IMR-90 (cell line): Measurements from ENCODE around the gene KCNQ1. TPM values are rescaled to one million over a fixed set of nuclear protein-coding genes. Genes with fewer than 3 reads are reported as not detected.

Experiments used
- ATAC-seq: fragments of 200-7000 bp; cut with Tn5 transposase; 2 replicates; pipeline ENCODE4 v1.9.1; 2020; ENCODE audit warnings: low read depth, mild to moderate bottlenecking, moderate library complexity
- BruUV-seq: library from RNA; stranded (reverse); fragments of 400-500 nt; replicated peaks from 2 replicates; lab custom pipeline; 2021; lab: Mats Ljungman, UMichigan
- CTCF ChIA-PET: fragments of 300-600 bp; formaldehyde crosslinking; extraction: SDS; loops from one replicate; lab custom pipeline; 2021; ENCODE audit warnings: antibody characterized with exemption; lab: Yijun Ruan, JAX
- POLR2A ChIA-PET: fragments of 300-600 bp; sonication (Branson Sonifier 250); formaldehyde crosslinking; loops from one replicate; lab custom pipeline; 2022; ENCODE audit warnings: antibody characterized with exemption; ENCODE audit not compliant: unreplicated experiment; lab: Charles Lee
- DNase-seq: peaks from one replicate; pipeline ENCODE4 v3.0.0; 2013
- H2AFZ ChIP-seq: replicated peaks from 2 replicates; pipeline ENCODE3; 2013; ENCODE audit warnings: low read length, mild to moderate bottlenecking; ENCODE audit not compliant: poor library complexity
- H2AK5ac ChIP-seq: 2 replicates; pipeline ENCODE4 v1.6.1; 2013; ENCODE audit warnings: low read depth, low read length, inconsistent platforms
- H2AK9ac ChIP-seq: replicated peaks from 2 replicates; pipeline ENCODE3; 2013; ENCODE audit warnings: mild to moderate bottlenecking, low read depth, low read length, moderate library complexity; ENCODE audit not compliant: poor library complexity
- H2BK120ac ChIP-seq: 2 replicates; pipeline ENCODE4 v1.6.1; 2013; ENCODE audit warnings: low read depth, low read length, inconsistent platforms
- H2BK15ac ChIP-seq: 3 replicates; pipeline ENCODE4 v1.6.1; 2013; ENCODE audit warnings: low read depth, low read length, inconsistent platforms
- H2BK20ac ChIP-seq: 2 replicates; pipeline ENCODE4 v1.6.1; 2013; ENCODE audit warnings: low read depth, mild to moderate bottlenecking, inconsistent platforms, low read length, moderate library complexity
- H2BK5ac ChIP-seq: 2 replicates; pipeline ENCODE4 v1.6.1; 2013; ENCODE audit warnings: mild to moderate bottlenecking, low read depth, low read length, inconsistent platforms; ENCODE audit not compliant: poor library complexity, severe bottlenecking
- H3K14ac ChIP-seq: replicated peaks from 2 replicates; pipeline ENCODE4 v1.6.1; 2013; ENCODE audit warnings: low read depth, low read length, inconsistent platforms
- H3K18ac ChIP-seq: 2 replicates; pipeline ENCODE4 v1.6.1; 2013; ENCODE audit warnings: low read depth, low read length, control low read depth
- H3K23ac ChIP-seq: 2 replicates; pipeline ENCODE4 v1.6.1; 2013; ENCODE audit warnings: low read depth, low read length, inconsistent platforms
- H3K27ac ChIP-seq: 2 replicates; pipeline ENCODE4 v1.5.1; 2013; ENCODE audit warnings: mild to moderate bottlenecking, control low read depth, low read length; ENCODE audit not compliant: insufficient read depth
- H3K27me3 ChIP-seq: 2 replicates; pipeline ENCODE4 v1.6.1; 2013; ENCODE audit warnings: low read length; ENCODE audit not compliant: control insufficient read depth, insufficient read depth
- H3K36me3 ChIP-seq: 2 replicates; pipeline ENCODE4 v1.6.1; 2013; ENCODE audit warnings: low read length, mixed read lengths; ENCODE audit not compliant: control insufficient read depth, insufficient read depth
- H3K4ac ChIP-seq: 2 replicates; pipeline ENCODE4 v1.6.1; 2013; ENCODE audit warnings: low read depth, low read length, inconsistent platforms
- H3K4me1 ChIP-seq: 2 replicates; pipeline ENCODE4 v1.6.1; 2013; ENCODE audit warnings: low read length, mixed read lengths; ENCODE audit not compliant: control insufficient read depth, insufficient read depth
- H3K4me2 ChIP-seq: 2 replicates; pipeline ENCODE4 v1.6.1; 2013; ENCODE audit warnings: low read depth, mild to moderate bottlenecking, control low read depth, low read length, moderate library complexity
- H3K4me3 ChIP-seq: 2 replicates; pipeline ENCODE4 v1.5.1; 2013; ENCODE audit warnings: low read depth, mild to moderate bottlenecking, control low read depth, low read length, moderate library complexity; ENCODE audit not compliant: insufficient read depth
- H3K56ac ChIP-seq: 2 replicates; pipeline ENCODE4 v1.6.1; 2013; ENCODE audit warnings: low read length, inconsistent platforms; ENCODE audit not compliant: insufficient read depth; ENCODE audit errors: extremely low read depth
- H3K79me1 ChIP-seq, 2 experiments: 2 replicates each; pipeline ENCODE4 v1.6.1; 2013; ENCODE audit warnings: low read length in 2 of 2, inconsistent platforms in 1 of 2, low read depth in 1 of 2
- H3K9ac ChIP-seq: 2 replicates; pipeline ENCODE4 v1.6.1; 2013; ENCODE audit warnings: low read depth, low read length, control low read depth
- H3K9me1 ChIP-seq: 2 replicates; pipeline ENCODE4 v1.6.1; 2013; ENCODE audit warnings: low read length, inconsistent platforms; ENCODE audit not compliant: insufficient read depth
- H3K9me3 ChIP-seq: 2 replicates; pipeline ENCODE4 v1.6.1; 2013; ENCODE audit warnings: low read length; ENCODE audit not compliant: control insufficient read depth, insufficient read depth
- H4K20me1 ChIP-seq: 2 replicates; pipeline ENCODE4 v1.6.1; 2013; ENCODE audit warnings: low read length, inconsistent platforms; ENCODE audit not compliant: insufficient read depth
- H4K5ac ChIP-seq: 2 replicates; pipeline ENCODE4 v1.6.1; 2013; ENCODE audit warnings: mild to moderate bottlenecking, low read depth, low read length, control low read depth
- H4K8ac ChIP-seq, 2 experiments: 2 replicates each; pipeline ENCODE4 v1.6.1; 2013; ENCODE audit warnings: low read depth in 2 of 2, low read length in 2 of 2, control low read depth in 1 of 2, inconsistent platforms in 1 of 2
- H4K91ac ChIP-seq: 2 replicates; pipeline ENCODE4 v1.6.1; 2013; ENCODE audit warnings: low read depth, low read length, inconsistent platforms; ENCODE audit not compliant: insufficient read depth
- CHD1 ChIP-seq: IDR thresholded peaks from 2 replicates; pipeline ENCODE4 v1.6.1; 2012; ENCODE audit warnings: low read depth, low read length, improper control_type of control experiment
- NFE2L2 ChIP-seq: fragments of 150-350 bp; IDR thresholded peaks from 2 replicates; pipeline ENCODE4 v1.6.1; 2016; ENCODE audit warnings: low read depth, mild to moderate bottlenecking, low read length
- RAD21 ChIP-seq: IDR thresholded peaks from 2 replicates; pipeline ENCODE4 v1.6.1; 2012; ENCODE audit warnings: low read length, improper control_type of control experiment
- RCOR1 ChIP-seq: IDR thresholded peaks from 2 replicates; pipeline ENCODE4 v1.6.1; 2012; ENCODE audit warnings: mild to moderate bottlenecking, low read length, improper control_type of control experiment; ENCODE audit not compliant: insufficient replicate concordance
- RFX5 ChIP-seq: IDR thresholded peaks from 2 replicates; pipeline ENCODE4 v1.8.0; 2012; ENCODE audit warnings: low read depth, mild to moderate bottlenecking, low read length, moderate library complexity
- SMC3 ChIP-seq: fragments of 150-350 bp; IDR thresholded peaks from 2 replicates; pipeline ENCODE4 v1.6.1; 2016; ENCODE audit warnings: low read depth, mild to moderate bottlenecking, antibody characterized with exemption, low read length, moderate library complexity
- WGBS, 2 experiments: methylation state at CpG; one replicate each; pipeline versions ENCODE4 v1.1.5 to v1.1.7; 2013; ENCODE audit warnings: missing lambda C conversion rate in 2 of 2; ENCODE audit not compliant: insufficient read length in 1 of 2; ENCODE audit errors: extremely low coverage in 2 of 2; 5-methylcytosine and 5-hydroxymethylcytosine counted together
- dilution Hi-C: fragments of 300-500 bp; cut with HindIII; formaldehyde crosslinking; loops from one replicate; pipeline ENCODE4 v1.14.3; 2018; ENCODE audit warnings: low sequenced_read_pairs; ENCODE audit not compliant: unreplicated experiment
- in situ Hi-C: fragments of 300-500 bp; cut with MboI; formaldehyde crosslinking; loops from 3 replicates; pipeline ENCODE4 v1.14.3; 2019; ENCODE audit warnings: low sequenced_read_pairs, inconsistent platforms, mixed read lengths
- intact Hi-C: fragments of 100-400 bp; cut with micrococcal nuclease; formaldehyde crosslinking; loops from 2 replicates; pipeline ENCODE4 v1.10.0; 2022
- polyA plus RNA-seq, 3 experiments: library from polyadenylated mRNA; depleted of rRNA; stranded (reverse); fragments of >200 nt; gene quantifications; 2 replicates each; pipeline ENCODE4 v1.2.3, GENCODE V29; 2012; ENCODE audit warnings: low replicate concordance in 1 of 3
- total RNA-seq: library from RNA; depleted of rRNA; stranded (reverse); fragments of >200 nt; gene quantifications from 2 replicates; pipeline ENCODE4 v1.2.3, GENCODE V29; 2012

KCNQ1 gene
- total and polyA plus RNA-seq, 2 of the 4 experiments (the other 2 are of a cell fraction), result 0.07 TPM; not detected in 1

DNA sequence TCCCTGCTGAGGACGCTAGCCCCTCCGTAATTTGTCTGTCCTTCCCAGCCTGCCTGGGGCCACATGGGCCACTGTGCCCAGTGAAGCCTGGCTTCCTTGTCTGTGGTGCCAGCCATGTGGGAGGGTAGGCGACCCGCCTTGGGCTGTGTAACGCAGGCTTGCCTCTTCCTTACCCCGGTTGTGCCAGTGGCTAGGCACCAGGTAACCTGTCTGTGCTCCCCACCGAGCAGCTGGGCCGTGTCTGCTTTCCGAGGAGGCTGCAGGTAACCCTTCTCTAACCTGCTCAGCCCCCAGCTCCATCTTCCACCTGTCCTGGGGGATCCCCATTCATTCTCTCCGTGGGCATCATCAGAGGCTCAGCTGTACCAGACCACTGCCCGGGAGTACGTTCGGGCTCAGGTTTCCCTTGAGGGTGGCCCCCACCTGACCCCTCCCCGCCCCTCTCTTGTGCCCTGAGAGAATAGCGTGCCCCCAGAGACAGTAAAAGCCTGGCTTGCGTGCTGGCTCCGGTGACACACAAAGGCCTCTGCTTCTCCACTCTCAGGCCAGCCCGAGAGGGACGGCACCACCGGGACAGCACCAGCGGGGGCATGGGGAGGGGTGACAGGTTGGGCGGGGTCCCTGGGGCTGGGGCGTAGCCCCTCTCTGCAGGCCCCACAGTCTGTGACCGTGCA, 361.7 kb downstream of the KCNQ1 start:
- H2BK15ac ChIP-seq, result no peak overlapping the region
- no peak overlapping the region for H2AFZ ChIP-seq
- 83% methylated on average over 6 of the region's 24 CpGs; no CpG with 5 or more reads in 1 of the 2 experiments for WGBS, 2 experiments
- H3K4ac ChIP-seq, result no peak overlapping the region
- no peak for DNase-seq
- H3K79me1 ChIP-seq, result no peaks in the 10 kb centered on the region
- H4K20me1 ChIP-seq, result no peaks in the 10 kb centered on the region
- dilution Hi-C loops, result no loop called here
- H3K27ac ChIP-seq, result no peak overlapping the region
- BruUV-seq, result no TSS peak
- H4K8ac ChIP-seq, result no peak overlapping the region
- H3K18ac ChIP-seq, result no peak overlapping the region
- ChIA-PET CTCF (no interaction called here), POLR2A (interaction anchor here (0.6 kb wide), 1 partner anchor 107 kb away, joined by 3 read pairs; the partner anchor contains the start of gene KCNQ1OT1)
- H2BK120ac ChIP-seq, result no peak overlapping the region
- no peak overlapping the region for H3K56ac ChIP-seq
- ATAC-seq, result no peak
- H3K27me3 ChIP-seq, result peaks cover 25% of the 10 kb centered on the region
- H3K4me2 ChIP-seq, result no peak overlapping the region
- intact Hi-C loops, result no loop called here
- peaks cover 3% of the 10 kb centered on the region; the same call in 1 of the 2 replicates for H3K4me1 ChIP-seq
- H3K4me3 ChIP-seq, result no peak overlapping the region
- no peak overlapping the region for H2AK9ac ChIP-seq
- no peak overlapping the region for H4K5ac ChIP-seq
- H3K9ac ChIP-seq, result no peak overlapping the region
- no peaks in the 10 kb centered on the region for H3K9me1 ChIP-seq
- H2BK20ac ChIP-seq, result no peak overlapping the region
- H3K23ac ChIP-seq, result no peak overlapping the region
- in situ Hi-C loops, result no loop called here
- H3K14ac ChIP-seq, result no peak overlapping the region
- no peak for TF ChIP-seq NFE2L2
- TF ChIP-seq CHD1, result no peak
- TF ChIP-seq SMC3, result no peak
- TF ChIP-seq RCOR1, result no peak
- no peak for TF ChIP-seq RAD21
- no peak for TF ChIP-seq RFX5
- H2BK5ac ChIP-seq, result no peak overlapping the region
- H3K9me3 ChIP-seq, result peaks cover 2% of the 10 kb centered on the region; the same call in 1 of the 2 replicates
- H4K91ac ChIP-seq, result no peak overlapping the region
- no peak overlapping the region for H2AK5ac ChIP-seq
- H3K36me3 ChIP-seq, result no peaks in the 10 kb centered on the region
